ENCODE measurements around the gene TEK. TPM values are rescaled to one million over a fixed set of nuclear protein-coding genes. Genes with fewer than 3 reads are reported as not detected.

The TEK gene
- total RNA-seq, 6 donors from 2014 or later: 13.6 to 46.7 (median 26.5) TPM

- Histone ChIP-seq H3K4me1 (peaks cover 4 to 28% (median 18%) of the 10 kb centered on the region in 4 donors), H3K9me3 (no peaks in the 10 kb centered on the region), H3K27ac (no peak overlapping the region), H3K36me3 (peaks cover 0 to 5% (median 0%) of the 10 kb centered on the region in 4 donors), H3K27me3 (no peaks in the 10 kb centered on the region), H3K4me3 (no peak overlapping the region)
- ATAC-seq (ENCODE audit: low FRiP score in 2 of 2) (no peak), DNase-seq (no peak)
- TF ChIP-seq POLR2A (IDR thresholded peaks at IDR 0.05): no peak
- no peak for TF ChIP-seq POLR2AphosphoS5 (IDR thresholded peaks at IDR 0.05)
- no peak for TF ChIP-seq EP300 (IDR thresholded peaks at IDR 0.05)
- no peak for TF ChIP-seq CTCF (IDR thresholded peaks at IDR 0.05)
- WGBS, 2 donors: 80 to 87% methylated on average over 3 of the region's 3 CpGs
These were observed 87.4 kb downstream of the TEK start for GRCh38 chr9:27196383-27196782.

GRCh38 chr9:27198190-27198589, 89.2 kb downstream of the TEK start:
- ATAC-seq (ENCODE audit: low FRiP score in 2 of 2) (no peak), DNase-seq (no peak)
- Histone ChIP-seq H3K27ac (no peak overlapping the region), H3K27me3 (no peaks in the 10 kb centered on the region), H3K4me1 (peaks cover 0 to 16% (median 12%) of the 10 kb centered on the region in 4 donors), H3K9me3 (no peaks in the 10 kb centered on the region), H3K4me3 (no peak overlapping the region), H3K36me3 (peaks cover 0 to 15% (median 0%) of the 10 kb centered on the region in 4 donors)
- TF ChIP-seq POLR2A (IDR thresholded peaks at IDR 0.05): no peak
- no peak for TF ChIP-seq POLR2AphosphoS5 (IDR thresholded peaks at IDR 0.05)
- no peak for TF ChIP-seq CTCF (IDR thresholded peaks at IDR 0.05)
- no peak for TF ChIP-seq EP300 (IDR thresholded peaks at IDR 0.05)

- WGBS, 2 donors: 92 to 94% methylated on average over 2 of the region's 2 CpGs
- Histone ChIP-seq H3K4me1 (no peaks in the 10 kb centered on the region), H3K9me3 (no peaks in the 10 kb centered on the region), H3K4me3 (no peak overlapping the region), H3K27ac (no peak overlapping the region), H3K27me3 (no peaks in the 10 kb centered on the region), H3K36me3 (peaks cover 0 to 21% (median 0%) of the 10 kb centered on the region in 4 donors)
- no peak for TF ChIP-seq POLR2AphosphoS5 (IDR thresholded peaks at IDR 0.05)
- TF ChIP-seq CTCF (IDR thresholded peaks at IDR 0.05): no peak
- TF ChIP-seq EP300 (IDR thresholded peaks at IDR 0.05): no peak
- no peak for TF ChIP-seq POLR2A (IDR thresholded peaks at IDR 0.05)
- no peak for DNase-seq
- ATAC-seq (ENCODE audit: low FRiP score in 2 of 2): no peak
These were observed 93.0 kb downstream of the TEK start for GRCh38 chr9:27202056-27202455.

GRCh38 chr9:27203783-27204182, 94.8 kb downstream of the TEK start:
- DNase-seq (no peak), ATAC-seq (ENCODE audit: low FRiP score in 2 of 2) (no peak)
- Histone ChIP-seq H3K27me3 (no peaks in the 10 kb centered on the region), H3K4me1 (peaks cover 0 to 2% (median 0%) of the 10 kb centered on the region in 4 donors), H3K4me3 (no peak overlapping the region), H3K9me3 (no peaks in the 10 kb centered on the region), H3K27ac (no peak overlapping the region), H3K36me3 (peaks cover 0 to 16% (median 0%) of the 10 kb centered on the region in 4 donors)
- no peak for TF ChIP-seq EP300 (IDR thresholded peaks at IDR 0.05)
- 76 to 80% methylated on average over 3 of the region's 3 CpGs for WGBS, 2 donors

- H3K27ac ChIP-seq: no peak overlapping the region
- peaks cover 0 to 8% (median 0%) of the 10 kb centered on the region in 4 donors for H3K4me1 ChIP-seq
- no peak overlapping the region for H3K4me3 ChIP-seq
- H3K9me3 ChIP-seq: no peaks in the 10 kb centered on the region
- no peaks in the 10 kb centered on the region for H3K27me3 ChIP-seq
- TF ChIP-seq POLR2AphosphoS5 (IDR thresholded peaks at IDR 0.05) (no peak), POLR2A (IDR thresholded peaks at IDR 0.05) (no peak), EP300 (IDR thresholded peaks at IDR 0.05) (no peak), CTCF (IDR thresholded peaks at IDR 0.05) (no peak)
- 83 to 89% methylated on average over 3 to 4 of the region's 4 CpGs for WGBS, 2 donors
- peaks cover 0 to 16% (median 0%) of the 10 kb centered on the region in 4 donors for H3K36me3 ChIP-seq
- no peak for ATAC-seq (ENCODE audit: low FRiP score in 2 of 2)
- DNase-seq: no peak
These were observed 95.6 kb downstream of the TEK start for GRCh38 chr9:27204578-27204977.
